SK-N-SH (cell line): ENCODE measurements around the gene ARHGAP27. TPM values are rescaled to one million over a fixed set of nuclear protein-coding genes. Genes with fewer than 3 reads are reported as not detected.

Source experiments
- CTCF ChIA-PET: fragments of 300-600, 350-600 bp; formaldehyde crosslinking; extraction: SDS; loops from one replicate; lab custom pipeline; 2021; lab: Yijun Ruan, JAX
- POLR2A ChIA-PET: fragments of 350-600 bp; sonication (Branson Sonifier 250); formaldehyde crosslinking; extraction: SDS; loops from one replicate; lab custom pipeline; 2020; ENCODE audit warnings: antibody characterized with exemption, inconsistent platforms; lab: Yijun Ruan, JAX
- DNase-seq: peaks from one replicate; pipeline ENCODE4 v3.0.0; 2012
- H2AFZ ChIP-seq: fragments of 200-600 bp; sonication (generic); 2 replicates; pipeline ENCODE4 v1.8.1; 2016; ENCODE audit warnings: antibody characterized with exemption, mild to moderate bottlenecking, low read depth
- H3F3A ChIP-seq: fragments of 200-600 bp; sonication (generic); replicated peaks from 2 replicates; pipeline ENCODE3; 2016; ENCODE audit warnings: antibody characterized with exemption, mild to moderate bottlenecking; ENCODE audit not compliant: insufficient read depth
- H3K27ac ChIP-seq, 2 experiments: fragments of 200-500 bp in 1 of 2; fragments of 200-600 bp in 1 of 2; sonication (Bioruptor generic) in 1 of 2; sonication (generic), shearing (Covaris generic) in 1 of 2; 2 replicates each; pipeline versions ENCODE4 v1.5.1 to v1.6.1; 2014 to 2016; ENCODE audit warnings: low read depth in 2 of 2, inconsistent platforms in 1 of 2, low read length in 1 of 2, mild to moderate bottlenecking in 1 of 2, mixed read lengths in 1 of 2
- H3K27me3 ChIP-seq: fragments of 200-600 bp; sonication (generic), shearing (Covaris generic); 2 replicates; pipeline ENCODE4 v1.6.1; 2016; ENCODE audit warnings: mixed run types; ENCODE audit not compliant: insufficient read depth
- H3K36me3 ChIP-seq, 2 experiments: fragments of 200-500 bp in 1 of 2; fragments of 200-600 bp in 1 of 2; sonication (Bioruptor generic) in 1 of 2; sonication (generic) in 1 of 2; replicated peaks in 1 of 2; 2 replicates each; pipeline versions ENCODE3 to v1.5.1; 2014 to 2016; ENCODE audit warnings: low read length in 1 of 2, mild to moderate bottlenecking in 1 of 2; ENCODE audit not compliant: insufficient read depth in 2 of 2, control insufficient read depth in 1 of 2
- H3K4me1 ChIP-seq, 2 experiments: fragments of 200-500 bp in 1 of 2; fragments of 200-600 bp in 1 of 2; sonication (Bioruptor generic) in 1 of 2; sonication (generic), shearing (Covaris generic) in 1 of 2; 2 replicates each; pipeline versions ENCODE4 v1.5.1 to v1.6.1; 2014 to 2016; ENCODE audit warnings: low read depth in 1 of 2, low read length in 1 of 2, mixed run types in 1 of 2; ENCODE audit not compliant: insufficient read depth in 2 of 2, control insufficient read depth in 1 of 2
- H3K4me2 ChIP-seq: fragments of 200-600 bp; sonication (generic), shearing (Covaris generic); 2 replicates; pipeline ENCODE4 v1.6.1; 2017; ENCODE audit warnings: mixed run types
- H3K4me3 ChIP-seq, 2 experiments: fragments of 200-500 bp in 1 of 2; fragments of 200-600 bp in 1 of 2; sonication (Bioruptor generic) in 1 of 2; sonication (generic), shearing (Covaris generic) in 1 of 2; 2 replicates each; pipeline versions ENCODE4 v1.5.1 to v1.8.1; 2014 to 2016; ENCODE audit warnings: low read depth in 2 of 2, inconsistent platforms in 1 of 2, low read length in 1 of 2, mild to moderate bottlenecking in 1 of 2, mixed read lengths in 1 of 2, moderate library complexity in 1 of 2
- H3K79me2 ChIP-seq: fragments of 200-600 bp; sonication (generic); 2 replicates; pipeline ENCODE4 v1.8.1; 2017; ENCODE audit warnings: mild to moderate bottlenecking; ENCODE audit not compliant: insufficient read depth
- H3K9ac ChIP-seq: fragments of 200-600 bp; sonication (generic); 2 replicates; pipeline ENCODE4 v1.6.1; 2017; ENCODE audit warnings: mixed run types
- H3K9me2 ChIP-seq: fragments of 200-600 bp; sonication (generic); 2 replicates; pipeline ENCODE4 v1.6.1; 2017; ENCODE audit warnings: mixed run types
- H3K9me3 ChIP-seq: fragments of 200-600 bp; sonication (generic); 2 replicates; pipeline ENCODE4 v1.6.1; 2017; ENCODE audit warnings: mixed run types, mild to moderate bottlenecking, moderate library complexity
- H4K20me1 ChIP-seq: fragments of 200-600 bp; sonication (generic); 2 replicates; pipeline ENCODE4 v1.6.1; 2017; ENCODE audit warnings: mild to moderate bottlenecking, mixed run types; ENCODE audit not compliant: insufficient read depth
- CTCF ChIP-seq: fragments of 200-600 bp; sonication (generic); IDR thresholded peaks from 2 replicates; pipeline ENCODE4 v1.6.1; 2017; ENCODE audit warnings: antibody characterized with exemption, mild to moderate bottlenecking, moderate library complexity
- ELF1 ChIP-seq: IDR thresholded peaks from 2 replicates; pipeline ENCODE4 v1.4.0; 2012
- EZH2phosphoT487 ChIP-seq: fragments of 200-600 bp; sonication (generic); IDR thresholded peaks from 2 replicates; pipeline ENCODE4 v1.6.1; 2017; ENCODE audit warnings: low read depth, mixed run types, mild to moderate bottlenecking, antibody characterized with exemption, moderate library complexity, borderline replicate concordance
- FOSL2 ChIP-seq: IDR thresholded peaks from 2 replicates; pipeline ENCODE4 v1.4.0; 2012; ENCODE audit warnings: low read depth, mild to moderate bottlenecking, moderate library complexity, borderline replicate concordance
- FOXJ3 ChIP-seq: sonication (generic); formaldehyde crosslinking; IDR thresholded peaks from 2 replicates; pipeline ENCODE4 v1.5.1; 2020; ENCODE audit warnings: mild to moderate bottlenecking, missing genetic modification reagents
- FOXM1 ChIP-seq: IDR thresholded peaks from 2 replicates; pipeline ENCODE4 v1.4.0; 2012; ENCODE audit warnings: low read depth, mild to moderate bottlenecking
- GATA2 ChIP-seq: sonication (generic); formaldehyde crosslinking; IDR thresholded peaks from 2 replicates; pipeline ENCODE4 v1.5.0; 2020; ENCODE audit warnings: mild to moderate bottlenecking, missing genetic modification reagents
- JUND ChIP-seq: IDR thresholded peaks from 2 replicates; pipeline ENCODE4 v1.4.0; 2012
- MEF2A ChIP-seq: IDR thresholded peaks from 2 replicates; pipeline ENCODE4 v1.4.0; 2012; ENCODE audit warnings: low read depth, borderline replicate concordance
- MXI1 ChIP-seq: IDR thresholded peaks from 2 replicates; pipeline ENCODE4 v1.6.1; 2012; ENCODE audit warnings: mild to moderate bottlenecking, low read depth, low read length, improper control_type of control experiment
- POLR2AphosphoS5 ChIP-seq: IDR thresholded peaks from 2 replicates; pipeline ENCODE4 v1.6.1; 2012; ENCODE audit warnings: low read depth, low read length
- REST ChIP-seq: IDR thresholded peaks from 2 replicates; pipeline ENCODE4 v1.6.1; 2012; ENCODE audit warnings: mild to moderate bottlenecking, low read depth, low read length, moderate library complexity
- RXRA ChIP-seq: IDR thresholded peaks from 2 replicates; pipeline ENCODE4 v1.4.0; 2012; ENCODE audit warnings: low read depth, mild to moderate bottlenecking, borderline replicate concordance
- SMC3 ChIP-seq: IDR thresholded peaks from 2 replicates; pipeline ENCODE4 v1.6.1; 2012; ENCODE audit warnings: low read depth, low read length, improper control_type of control experiment
- TAF1 ChIP-seq: IDR thresholded peaks from 2 replicates; pipeline ENCODE4 v1.6.1; 2012; ENCODE audit warnings: low read depth, mild to moderate bottlenecking, low read length, moderate library complexity, borderline replicate concordance
- TEAD4 ChIP-seq: IDR thresholded peaks from 2 replicates; pipeline ENCODE4 v1.4.0; 2012; ENCODE audit warnings: mild to moderate bottlenecking, borderline replicate concordance; ENCODE audit not compliant: insufficient read depth
- USF1 ChIP-seq: IDR thresholded peaks from 2 replicates; pipeline ENCODE4 v1.4.0; 2012; ENCODE audit warnings: low read depth, borderline replicate concordance
- USF2 ChIP-seq: fragments of 150-350 bp; IDR thresholded peaks from 2 replicates; pipeline ENCODE4 v1.6.1; 2017; ENCODE audit warnings: antibody characterized with exemption, low read length, low read depth, borderline replicate concordance
- WGBS: methylation state at CpG from one replicate; pipeline ENCODE4 v1.1.6; 2017; ENCODE audit warnings: low lambda C conversion rate; 5-methylcytosine and 5-hydroxymethylcytosine counted together
- polyA plus RNA-seq, 3 experiments: library from polyadenylated mRNA; depleted of rRNA; stranded (reverse); fragments of >200 nt; gene quantifications; 2 replicates each; pipeline ENCODE4 v1.2.3, GENCODE V29; 2012

ARHGAP27 gene
- polyA plus RNA-seq, 1 of the 3 experiments (the other 2 are of a cell fraction), result 2.1 TPM

GRCh38 chr17:45438931-45439610 is 6.4 kb upstream of the ARHGAP27 start:
- Histone ChIP-seq H3K27me3 (no peaks in the 10 kb centered on the region), H3K27ac (no peak overlapping the region), H2AFZ (no peak overlapping the region), H3K9ac (no peak overlapping the region), H3K4me3 (no peak overlapping the region), H3K9me3 (no peaks in the 10 kb centered on the region), H3K79me2 (no peaks in the 10 kb centered on the region), H3K4me1 (peaks cover 0 to 61% of the 10 kb centered on the region in 2 experiments; a peak in 1 of 4 replicates), H3K4me2 (no peak overlapping the region), H3K9me2 (no peaks in the 10 kb centered on the region), H4K20me1 (no peaks in the 10 kb centered on the region), H3K36me3 (peaks cover 0 to 10% of the 10 kb centered on the region in 2 experiments), H3F3A (no peaks in the 10 kb centered on the region)
- WGBS, result 91% methylated on average over 9 of the region's 11 CpGs
- TF ChIP-seq RXRA, result no peak
- TF ChIP-seq TAF1, result no peak
- no peak for TF ChIP-seq CTCF
- no peak for TF ChIP-seq SMC3
- CTCF ChIA-PET, result interaction anchor here (3.6 kb wide), 1 partner anchor 11 kb away, joined by 16 read pairs; no protein-coding TSS in a partner anchor
- no peak for DNase-seq
- POLR2A ChIA-PET, result no interaction called here

- Histone ChIP-seq H2AFZ (no peak overlapping the region), H3K4me2 (no peak overlapping the region), H3K9me3 (no peaks in the 10 kb centered on the region), H4K20me1 (no peaks in the 10 kb centered on the region), H3K36me3 (peaks cover 0 to 10% of the 10 kb centered on the region in 2 experiments), H3K9me2 (no peaks in the 10 kb centered on the region), H3K79me2 (no peaks in the 10 kb centered on the region), H3K4me1 (peaks cover 0 to 68% of the 10 kb centered on the region in 2 experiments; a peak in 1 of 4 replicates), H3K27ac (peak overlapping the region in 1 of 2 experiments; percentile 95; a peak in 2 of 4 replicates), H3K27me3 (no peaks in the 10 kb centered on the region), H3K9ac (no peak overlapping the region), H3K4me3 (no peak overlapping the region), H3F3A (no peaks in the 10 kb centered on the region)
- ChIA-PET CTCF (interaction anchor here (3.6 kb wide), 1 partner anchor 10 kb away, joined by 16 read pairs; no protein-coding TSS in a partner anchor), POLR2A (no interaction called here)
- WGBS, result 67% methylated on average over 22 of the region's 30 CpGs
- peak; percentile 88 for DNase-seq
- TF ChIP-seq JUND (no peak), GATA2 (CRISPR knock-in tag) (peak; percentile 95), POLR2AphosphoS5 (no peak), TEAD4 (no peak), MXI1 (peak; percentile 51; the same call in 1 of the 2 replicates), USF2 (no peak), EZH2phosphoT487 (no peak), REST (no peak), FOXJ3 (CRISPR knock-in tag) (peak; percentile 78), USF1 (no peak), MEF2A (no peak), ELF1 (no peak), FOSL2 (no peak), RXRA (no peak), FOXM1 (no peak)
Measured at GRCh38 chr17:45437465-45438283, 5.0 kb upstream of the ARHGAP27 start.
